C4-2B (cell line): ENCODE results near the gene GRIK2.

Source experiments
- ZFX ChIP-seq: fragments of 450-650 bp; IDR thresholded peaks from 2 replicates; pipeline ENCODE4 v1.6.1; 2017
- TF ChIP-seq, protein P1 (sequence below): fragments of 450-650 bp; conservative IDR thresholded peaks from 2 replicates; pipeline ENCODE4 v1.5.1; 2017; ENCODE audit warnings: mild to moderate bottlenecking

DNA sequence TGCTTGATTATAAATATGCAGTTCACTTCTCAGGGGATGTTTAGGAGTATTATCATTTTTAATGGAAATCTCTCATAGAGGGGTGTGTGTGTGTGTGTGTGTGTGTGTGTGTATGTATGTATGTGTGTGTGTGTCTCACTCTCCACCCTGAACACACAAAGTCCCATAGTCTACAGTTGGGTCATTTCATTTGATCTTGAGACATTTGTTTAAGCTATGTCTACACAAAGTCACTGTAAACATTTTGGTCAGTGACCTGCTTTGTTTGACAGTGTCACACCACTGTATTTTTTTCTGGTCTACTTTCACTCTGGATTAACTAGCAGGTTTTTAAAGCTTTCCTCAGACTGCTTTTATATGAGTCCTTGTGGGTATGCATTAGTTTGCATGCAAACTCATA lies 215.2 kb downstream of the GRIK2 start:
- TF ChIP-seq, protein P1, sequence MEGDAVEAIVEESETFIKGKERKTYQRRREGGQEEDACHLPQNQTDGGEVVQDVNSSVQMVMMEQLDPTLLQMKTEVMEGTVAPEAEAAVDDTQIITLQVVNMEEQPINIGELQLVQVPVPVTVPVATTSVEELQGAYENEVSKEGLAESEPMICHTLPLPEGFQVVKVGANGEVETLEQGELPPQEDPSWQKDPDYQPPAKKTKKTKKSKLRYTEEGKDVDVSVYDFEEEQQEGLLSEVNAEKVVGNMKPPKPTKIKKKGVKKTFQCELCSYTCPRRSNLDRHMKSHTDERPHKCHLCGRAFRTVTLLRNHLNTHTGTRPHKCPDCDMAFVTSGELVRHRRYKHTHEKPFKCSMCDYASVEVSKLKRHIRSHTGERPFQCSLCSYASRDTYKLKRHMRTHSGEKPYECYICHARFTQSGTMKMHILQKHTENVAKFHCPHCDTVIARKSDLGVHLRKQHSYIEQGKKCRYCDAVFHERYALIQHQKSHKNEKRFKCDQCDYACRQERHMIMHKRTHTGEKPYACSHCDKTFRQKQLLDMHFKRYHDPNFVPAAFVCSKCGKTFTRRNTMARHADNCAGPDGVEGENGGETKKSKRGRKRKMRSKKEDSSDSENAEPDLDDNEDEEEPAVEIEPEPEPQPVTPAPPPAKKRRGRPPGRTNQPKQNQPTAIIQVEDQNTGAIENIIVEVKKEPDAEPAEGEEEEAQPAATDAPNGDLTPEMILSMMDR: no peak
- no peak for TF ChIP-seq ZFX
